Trophoblast cell (in vitro differentiated cells and primary cell): ENCODE results near the gene TBX15.

Source experiments
- DNase-seq, 2 donors: peaks; one replicate each; pipeline ENCODE4 v3.0.0-alpha.2; 2016
- H2AFZ ChIP-seq: 2 replicates; pipeline ENCODE4 v1.6.1; 2013; ENCODE audit warnings: low read length, moderate library complexity, mild to moderate bottlenecking; ENCODE audit not compliant: insufficient read depth, poor library complexity
- H2AK5ac ChIP-seq: 2 replicates; pipeline ENCODE4 v1.6.1; 2013; ENCODE audit warnings: mild to moderate bottlenecking, low read length
- H2BK120ac ChIP-seq: 2 replicates; pipeline ENCODE4 v1.6.1; 2013; ENCODE audit warnings: low read length, mild to moderate bottlenecking, moderate library complexity; ENCODE audit not compliant: insufficient read depth, poor library complexity
- H2BK12ac ChIP-seq: 2 replicates; pipeline ENCODE4 v1.6.1; 2013; ENCODE audit warnings: mild to moderate bottlenecking, low read length, moderate library complexity
- H2BK5ac ChIP-seq: 2 replicates; pipeline ENCODE4 v1.6.1; 2013; ENCODE audit warnings: low read length, low read depth, moderate library complexity, mild to moderate bottlenecking; ENCODE audit not compliant: poor library complexity
- H3K14ac ChIP-seq: 2 replicates; pipeline ENCODE4 v1.6.1; 2013; ENCODE audit warnings: mild to moderate bottlenecking, low read length
- H3K18ac ChIP-seq: 2 replicates; pipeline ENCODE4 v1.6.1; 2013; ENCODE audit warnings: mild to moderate bottlenecking, low read length
- H3K23ac ChIP-seq: 2 replicates; pipeline ENCODE4 v1.6.1; 2013; ENCODE audit warnings: low read length
- H3K27ac ChIP-seq: 2 replicates; pipeline ENCODE4 v1.5.1; 2013; ENCODE audit warnings: low read depth, mild to moderate bottlenecking, inconsistent platforms, low read length, moderate library complexity
- H3K27me3 ChIP-seq: 2 replicates; pipeline ENCODE4 v1.6.1; 2013; ENCODE audit warnings: inconsistent platforms, mild to moderate bottlenecking, low read length, moderate library complexity; ENCODE audit not compliant: insufficient read depth
- H3K36me3 ChIP-seq, 2 experiments: 1 replicate in 1 of 2; 2 replicates in 1 of 2; pipeline ENCODE4 v1.6.1; 2013; ENCODE audit warnings: low read length in 2 of 2, mild to moderate bottlenecking in 2 of 2, moderate library complexity in 1 of 2; ENCODE audit not compliant: insufficient read depth in 2 of 2, control insufficient read depth in 1 of 2
- H3K4ac ChIP-seq: 2 replicates; pipeline ENCODE4 v1.6.1; 2013; ENCODE audit warnings: low read depth, mild to moderate bottlenecking, low read length, moderate library complexity
- H3K4me1 ChIP-seq, 2 experiments: 1 replicate in 1 of 2; 2 replicates in 1 of 2; pipeline ENCODE4 v1.6.1; 2013; ENCODE audit warnings: low read length in 2 of 2, mild to moderate bottlenecking in 2 of 2, moderate library complexity in 1 of 2; ENCODE audit not compliant: insufficient read depth in 2 of 2, control insufficient read depth in 1 of 2
- H3K4me2 ChIP-seq: 2 replicates; pipeline ENCODE4 v1.6.1; 2013; ENCODE audit warnings: inconsistent platforms, mild to moderate bottlenecking, low read length, moderate library complexity
- H3K4me3 ChIP-seq: 2 replicates; pipeline ENCODE4 v1.5.1; 2013; ENCODE audit warnings: mild to moderate bottlenecking, low read depth, low read length, inconsistent platforms
- H3K79me1 ChIP-seq: one replicate; pipeline ENCODE4 v1.6.1; 2013; ENCODE audit warnings: low read length
- H3K79me2 ChIP-seq: 2 replicates; pipeline ENCODE4 v1.6.1; 2013; ENCODE audit warnings: low read length, mild to moderate bottlenecking; ENCODE audit not compliant: control insufficient read depth, insufficient read depth, poor library complexity
- H3K9ac ChIP-seq: 2 replicates; pipeline ENCODE4 v1.6.1; 2013; ENCODE audit warnings: mild to moderate bottlenecking, low read length
- H3K9me3 ChIP-seq: 2 replicates; pipeline ENCODE4 v1.6.1; 2013; ENCODE audit warnings: low read depth, mild to moderate bottlenecking, control low read depth, inconsistent platforms, low read length; ENCODE audit not compliant: insufficient read depth
- H4K12ac ChIP-seq: 2 replicates; pipeline ENCODE4 v1.6.1; 2013; ENCODE audit warnings: low read depth, mild to moderate bottlenecking, low read length, moderate library complexity
- H4K8ac ChIP-seq: 2 replicates; pipeline ENCODE4 v1.6.1; 2013; ENCODE audit warnings: low read depth, mild to moderate bottlenecking, low read length, moderate library complexity
- H4K91ac ChIP-seq: one replicate; pipeline ENCODE4 v1.6.1; 2013; ENCODE audit warnings: low read depth, mild to moderate bottlenecking, low read length, moderate library complexity
- WGBS: extraction: QIAGEN DNeasy Blood & Tissue Kit; methylation state at CpG from one replicate; pipeline ENCODE4 v1.1.7; 2013; ENCODE audit warnings: missing lambda C conversion rate; ENCODE audit not compliant: insufficient read length, insufficient coverage; ENCODE audit errors: extremely low coverage; 5-methylcytosine and 5-hydroxymethylcytosine counted together

The TBX15 gene

DNA sequence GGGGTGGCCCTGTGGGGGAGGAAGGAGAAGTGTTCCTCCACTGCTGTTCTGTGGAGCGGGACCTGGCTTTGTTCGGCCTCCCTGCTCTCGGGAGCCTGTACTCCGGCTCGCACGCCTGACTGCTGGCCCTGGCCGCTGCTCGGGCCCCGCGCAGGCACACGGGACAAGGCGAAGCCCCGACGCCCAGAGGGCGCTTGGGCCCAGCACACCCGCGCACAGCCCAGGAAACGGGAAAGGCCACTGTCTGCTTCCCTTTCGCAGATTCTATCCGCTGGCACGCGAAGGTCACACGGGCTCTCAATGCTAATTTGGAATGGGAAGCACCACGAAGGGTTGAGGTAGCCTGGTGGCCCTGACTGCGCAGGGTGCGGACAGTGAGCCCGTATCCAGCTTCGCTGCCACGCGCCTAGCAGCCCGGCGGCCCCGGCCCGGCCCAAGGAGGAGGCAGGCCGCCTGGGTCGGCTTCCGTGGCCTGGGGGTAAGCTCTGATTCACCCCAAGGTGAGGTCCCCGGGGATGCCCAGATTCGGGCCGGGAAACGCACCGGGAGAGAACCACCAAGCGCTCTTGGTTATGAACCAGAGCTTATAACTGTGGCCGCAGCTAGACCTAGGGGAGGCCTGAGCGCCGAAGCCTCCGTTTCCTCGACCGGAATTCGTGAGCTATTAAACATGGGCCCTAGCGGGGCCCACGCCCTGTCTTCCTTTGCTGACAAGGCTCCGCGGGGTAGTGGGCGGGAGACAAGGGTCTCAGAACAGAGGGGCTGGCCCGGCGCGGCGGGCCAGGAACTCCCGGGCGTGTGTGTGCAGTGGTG is 19.7 kb upstream of the TBX15 start:
- Histone ChIP-seq H3K27me3 (peaks cover 38% of the 10 kb centered on the region), H3K36me3 (no peaks in the 10 kb centered on the region), H3K4me3 (no peak overlapping the region), H4K8ac (peak overlapping the region; percentile 81), H4K91ac (peak overlapping the region; percentile 71), H3K79me2 (peaks cover 2% of the 10 kb centered on the region), H2AFZ (peak overlapping the region; percentile 80), H2BK12ac (peak overlapping the region; percentile 87), H4K12ac (peak overlapping the region; percentile 26), H3K9me3 (peaks cover 7% of the 10 kb centered on the region), H3K4me2 (peak overlapping the region; percentile 58), H3K4ac (peak overlapping the region; percentile 12), H3K9ac (no peak overlapping the region), H3K27ac (no peak overlapping the region), H3K79me1 (peaks cover 11% of the 10 kb centered on the region), H3K4me1 (peaks cover 23 to 25% of the 10 kb centered on the region in 2 experiments), H3K23ac (no peak overlapping the region), H2BK5ac (peak overlapping the region; percentile 35), H2BK120ac (peak overlapping the region; percentile 74), H3K14ac (peak overlapping the region; percentile 31), H3K18ac (peak overlapping the region; percentile 52), H2AK5ac (peak overlapping the region; percentile 24)
- no peak for DNase-seq
- no CpG with 5 or more reads among the region's 61 CpGs for WGBS

DNA sequence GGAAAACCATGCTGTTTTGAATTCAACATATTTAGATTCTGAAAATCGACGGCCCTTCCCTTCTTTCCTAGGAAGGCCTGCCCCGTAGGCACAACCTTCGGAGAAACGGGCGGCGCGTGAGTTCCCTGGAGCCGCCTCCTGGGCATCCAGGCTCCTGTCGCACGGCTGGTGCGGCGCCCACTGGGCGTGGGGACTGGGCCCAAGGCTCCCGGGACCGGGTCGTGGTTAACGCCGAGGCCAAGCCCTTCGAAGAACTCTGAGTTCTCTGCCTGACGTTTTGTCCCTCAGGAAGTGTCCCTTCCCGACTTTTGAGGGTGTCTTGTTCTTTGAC is 19.2 kb upstream of the TBX15 start:
- no peaks in the 10 kb centered on the region for H3K36me3 ChIP-seq
- no peak overlapping the region for H4K12ac ChIP-seq
- no peak overlapping the region for H3K4ac ChIP-seq
- H3K9me3 ChIP-seq = peaks cover 7% of the 10 kb centered on the region
- DNase-seq = no peak
- H4K8ac ChIP-seq = peak overlapping the region; percentile 54
- no peak overlapping the region for H2AFZ ChIP-seq
- H3K4me1 ChIP-seq = peaks cover 22 to 23% of the 10 kb centered on the region in 2 experiments
- no peak overlapping the region for H3K4me3 ChIP-seq
- no peak overlapping the region for H3K14ac ChIP-seq
- H2BK120ac ChIP-seq = peak overlapping the region; percentile 41
- H2BK5ac ChIP-seq = no peak overlapping the region
- no peak overlapping the region for H3K9ac ChIP-seq
- H2BK12ac ChIP-seq = no peak overlapping the region
- no peak overlapping the region for H3K23ac ChIP-seq
- peak overlapping the region; percentile 58 for H3K4me2 ChIP-seq
- no peak overlapping the region for H3K18ac ChIP-seq
- peak overlapping the region; percentile 24 for H2AK5ac ChIP-seq
- H4K91ac ChIP-seq = no peak overlapping the region
- no CpG with 5 or more reads among the region's 22 CpGs for WGBS
- H3K79me1 ChIP-seq = peaks cover 11% of the 10 kb centered on the region
- H3K79me2 ChIP-seq = peaks cover 2% of the 10 kb centered on the region
- H3K27me3 ChIP-seq = peaks cover 43% of the 10 kb centered on the region
- H3K27ac ChIP-seq = no peak overlapping the region

DNA sequence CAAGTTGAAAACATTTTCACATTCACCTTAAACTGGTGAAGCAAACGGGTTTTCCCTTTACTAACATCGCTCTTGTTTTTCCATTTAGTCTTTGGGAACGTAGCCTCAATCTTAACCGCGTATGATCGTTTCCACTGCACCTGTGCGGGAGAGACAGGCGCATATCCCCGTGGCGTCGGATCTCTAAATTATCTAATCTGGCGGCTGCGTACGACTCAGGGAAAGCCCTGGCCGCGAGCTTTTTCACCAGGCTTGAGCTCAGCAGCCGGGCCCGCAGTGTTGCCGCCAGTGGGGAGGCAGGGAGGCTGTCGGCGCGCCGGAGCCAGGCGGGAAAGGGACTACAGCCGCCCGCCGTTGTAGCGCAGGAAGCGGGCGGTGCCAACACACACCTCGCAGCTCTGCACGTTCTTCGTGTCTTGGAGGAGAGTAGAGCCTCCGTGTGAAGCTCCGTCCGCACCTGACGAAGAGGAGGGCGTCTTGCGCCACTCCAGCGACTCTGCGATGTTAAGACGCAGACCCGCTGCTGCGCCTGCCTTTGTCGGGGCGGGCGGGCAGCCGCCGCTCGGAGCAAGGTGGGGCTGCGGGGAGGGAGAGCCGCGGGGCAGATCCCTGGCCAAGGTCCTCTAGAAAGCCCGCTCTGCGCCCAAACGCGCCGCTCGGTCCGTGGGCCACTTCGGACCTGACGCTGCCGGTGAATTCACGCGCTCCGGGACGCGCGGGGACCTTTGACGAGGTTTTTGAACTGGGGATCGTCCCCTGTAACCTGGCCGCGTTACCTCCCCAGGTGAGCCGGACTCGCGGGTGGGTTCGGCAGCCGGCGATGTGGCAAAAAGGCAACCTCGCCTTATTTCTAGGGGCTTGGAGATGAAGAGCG is 18.5 kb upstream of the TBX15 start:
- H4K8ac ChIP-seq = no peak overlapping the region
- H2BK5ac ChIP-seq = no peak overlapping the region
- H3K27me3 ChIP-seq = peaks cover 44% of the 10 kb centered on the region
- no peak overlapping the region for H4K12ac ChIP-seq
- no peak overlapping the region for H3K27ac ChIP-seq
- peak overlapping the region; percentile 45 for H3K4me2 ChIP-seq
- peaks cover 2% of the 10 kb centered on the region for H3K79me2 ChIP-seq
- H3K36me3 ChIP-seq = no peaks in the 10 kb centered on the region
- peaks cover 7% of the 10 kb centered on the region for H3K9me3 ChIP-seq
- H3K4me1 ChIP-seq = peaks cover 25 to 29% of the 10 kb centered on the region in 2 experiments
- no peak overlapping the region for H3K18ac ChIP-seq
- H3K79me1 ChIP-seq = peaks cover 11% of the 10 kb centered on the region
- no peak overlapping the region for H2BK12ac ChIP-seq
- DNase-seq = peak; percentile 8 to 53
- no peak overlapping the region for H3K9ac ChIP-seq
- H3K23ac ChIP-seq = no peak overlapping the region
- no peak overlapping the region for H4K91ac ChIP-seq
- no peak overlapping the region for H2BK120ac ChIP-seq
- WGBS = no CpG with 5 or more reads among the region's 81 CpGs
- H2AFZ ChIP-seq = peak overlapping the region; percentile 4
- H2AK5ac ChIP-seq = no peak overlapping the region
- H3K4me3 ChIP-seq = peak overlapping the region; percentile 62
- no peak overlapping the region for H3K14ac ChIP-seq
- no peak overlapping the region for H3K4ac ChIP-seq

DNA sequence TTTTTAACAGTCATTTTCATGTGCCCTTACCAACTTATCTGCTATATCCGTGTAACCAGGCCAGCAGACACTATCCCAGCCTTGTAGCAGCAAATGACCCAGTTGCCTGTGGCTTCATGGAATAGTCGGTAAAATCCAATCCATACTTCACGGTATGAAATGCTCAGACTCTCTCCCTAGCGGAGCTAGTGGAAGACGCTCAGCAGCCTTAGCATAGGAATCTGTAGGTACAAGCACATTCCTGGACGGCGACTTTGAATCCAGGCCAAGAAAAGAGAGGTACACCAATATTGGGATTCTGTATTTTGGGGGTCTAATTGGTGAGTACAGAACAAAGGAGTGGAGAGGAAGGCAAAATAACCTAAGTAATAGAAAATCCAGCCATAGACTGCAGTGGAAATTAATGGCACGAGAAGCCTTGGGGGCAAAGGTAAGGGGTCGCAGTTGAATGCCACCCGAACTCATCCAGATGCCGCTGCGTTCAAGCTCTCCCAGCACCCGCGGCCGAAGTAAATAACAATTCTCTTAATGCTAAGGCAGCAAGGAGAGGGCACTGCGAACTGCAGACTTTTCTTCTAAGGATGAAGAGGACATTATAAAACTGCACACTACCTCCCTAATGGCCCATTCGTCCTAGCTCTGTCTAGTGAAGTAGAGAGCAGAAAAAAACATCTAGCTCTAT is 17.7 kb upstream of the TBX15 start:
- H3K4me1 ChIP-seq = peaks cover 31 to 36% of the 10 kb centered on the region in 2 experiments
- no peak overlapping the region for H3K14ac ChIP-seq
- peaks cover 50% of the 10 kb centered on the region for H3K27me3 ChIP-seq
- H3K79me2 ChIP-seq = peaks cover 2% of the 10 kb centered on the region
- peaks cover 7% of the 10 kb centered on the region for H3K9me3 ChIP-seq
- H3K27ac ChIP-seq = no peak overlapping the region
- H2BK120ac ChIP-seq = no peak overlapping the region
- H3K9ac ChIP-seq = no peak overlapping the region
- no peak overlapping the region for H4K12ac ChIP-seq
- H2BK12ac ChIP-seq = no peak overlapping the region
- no peak overlapping the region for H3K4ac ChIP-seq
- no peak overlapping the region for H2AK5ac ChIP-seq
- no peak overlapping the region for H2AFZ ChIP-seq
- H3K23ac ChIP-seq = no peak overlapping the region
- H3K18ac ChIP-seq = no peak overlapping the region
- no peak overlapping the region for H4K91ac ChIP-seq
- no peak overlapping the region for H3K4me2 ChIP-seq
- H4K8ac ChIP-seq = no peak overlapping the region
- DNase-seq = no peak
- no peak overlapping the region for H3K4me3 ChIP-seq
- no CpG with 5 or more reads among the region's 17 CpGs for WGBS
- H2BK5ac ChIP-seq = no peak overlapping the region
- H3K36me3 ChIP-seq = no peaks in the 10 kb centered on the region
- peaks cover 11% of the 10 kb centered on the region for H3K79me1 ChIP-seq
